Measurements from ENCODE around the gene CDKL1. TPM values are rescaled to one million over a fixed set of nuclear protein-coding genes. Genes with fewer than 3 reads are reported as not detected.

CDKL1 gene
- total RNA-seq, 1 experiment from 2014 or later, result 3.6 TPM

- ATAC-seq (no peak), DNase-seq (ENCODE audit: low spot score) (no peak)
- Mint-ChIP-seq H3K36me3 (peaks cover 32% of the 10 kb centered on the region), H3K4me3 (no peak overlapping the region), H3K27me3 (ENCODE audit: low read depth) (no peaks in the 10 kb centered on the region), H3K4me1 (no peaks in the 10 kb centered on the region), H3K27ac (no peak overlapping the region), H3K9me3 (peaks cover 13% of the 10 kb centered on the region)
- POLR2A ChIA-PET, result no interaction called here
- no peak for TF ChIP-seq PRRX2 (CRISPR knock-in tag; IDR thresholded peaks at IDR 0.05)
- TF ChIP-seq ZNF396 (CRISPR knock-in tag; IDR thresholded peaks at IDR 0.05; ENCODE audit: borderline replicate concordance), result no peak
- no peak for TF ChIP-seq JUN (CRISPR knock-in tag; IDR thresholded peaks at IDR 0.05)
- CTCF ChIA-PET, result no interaction called here
These were observed 35.5 kb upstream of the CDKL1 start for GRCh38 chr14:50432131-50432530.

GRCh38 chr14:50425816-50426215 is 29.1 kb upstream of the CDKL1 start:
- ATAC-seq (no peak), DNase-seq (ENCODE audit: low spot score) (no peak)
- Mint-ChIP-seq H3K9me3 (no peaks in the 10 kb centered on the region), H3K4me1 (no peaks in the 10 kb centered on the region), H3K36me3 (peaks cover 10% of the 10 kb centered on the region; the same call in 1 of the 2 replicates), H3K27me3 (ENCODE audit: low read depth) (no peaks in the 10 kb centered on the region), H3K4me3 (no peak overlapping the region), H3K27ac (no peak overlapping the region)
- POLR2A ChIA-PET, result no interaction called here
- CTCF ChIA-PET, result no interaction called here
- no peak for TF ChIP-seq ZNF317 (CRISPR knock-in tag; IDR thresholded peaks at IDR 0.05; ENCODE audit: borderline replicate concordance, low read depth)
- TF ChIP-seq, protein P1, sequence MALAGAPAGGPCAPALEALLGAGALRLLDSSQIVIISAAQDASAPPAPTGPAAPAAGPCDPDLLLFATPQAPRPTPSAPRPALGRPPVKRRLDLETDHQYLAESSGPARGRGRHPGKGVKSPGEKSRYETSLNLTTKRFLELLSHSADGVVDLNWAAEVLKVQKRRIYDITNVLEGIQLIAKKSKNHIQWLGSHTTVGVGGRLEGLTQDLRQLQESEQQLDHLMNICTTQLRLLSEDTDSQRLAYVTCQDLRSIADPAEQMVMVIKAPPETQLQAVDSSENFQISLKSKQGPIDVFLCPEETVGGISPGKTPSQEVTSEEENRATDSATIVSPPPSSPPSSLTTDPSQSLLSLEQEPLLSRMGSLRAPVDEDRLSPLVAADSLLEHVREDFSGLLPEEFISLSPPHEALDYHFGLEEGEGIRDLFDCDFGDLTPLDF (CRISPR knock-in tag; IDR thresholded peaks at IDR 0.05), result no peak
- TF ChIP-seq ZNF671 (CRISPR knock-in tag; IDR thresholded peaks at IDR 0.05), result no peak
- no peak for TF ChIP-seq NR2C2 (CRISPR knock-in tag; IDR thresholded peaks at IDR 0.05)

- no peak for ATAC-seq
- Mint-ChIP-seq H3K9me3 (no peaks in the 10 kb centered on the region), H3K4me3 (no peak overlapping the region), H3K36me3 (peaks cover 10% of the 10 kb centered on the region; the same call in 1 of the 2 replicates), H3K27me3 (ENCODE audit: low read depth) (no peaks in the 10 kb centered on the region), H3K4me1 (no peaks in the 10 kb centered on the region), H3K27ac (no peak overlapping the region)
- CTCF ChIA-PET, result interaction anchor here (0.6 to 1.0 kb wide), 2 partner anchors 90 to 104 kb away, joined by 3 read pairs; no protein-coding TSS in a partner anchor
- POLR2A ChIA-PET, result no interaction called here
- DNase-seq (ENCODE audit: low spot score), result no peak
- TF ChIP-seq SOX15 (CRISPR knock-in tag; IDR thresholded peaks at IDR 0.05) (no peak), IRF2 (CRISPR knock-in tag; IDR thresholded peaks at IDR 0.05; ENCODE audit: borderline replicate concordance, low read depth) (no peak), MAX (CRISPR knock-in tag; IDR thresholded peaks at IDR 0.05) (no peak), SP1 (CRISPR knock-in tag; conservative IDR thresholded peaks at IDR 0.05) (no peak), MXD4 (CRISPR knock-in tag; IDR thresholded peaks at IDR 0.05; ENCODE audit: borderline replicate concordance) (no peak), TP53 (CRISPR knock-in tag; IDR thresholded peaks at IDR 0.05) (no peak), ZNF416 (CRISPR knock-in tag; IDR thresholded peaks at IDR 0.05) (no peak), ZNF219 (CRISPR knock-in tag; IDR thresholded peaks at IDR 0.05; ENCODE audit: borderline replicate concordance) (no peak), FOXP4 (CRISPR knock-in tag; IDR thresholded peaks at IDR 0.05) (no peak), NFATC4 (CRISPR knock-in tag; IDR thresholded peaks at IDR 0.05) (no peak), HMGA2 (CRISPR knock-in tag; IDR thresholded peaks at IDR 0.05) (no peak), NR2C2 (CRISPR knock-in tag; IDR thresholded peaks at IDR 0.05) (no peak), NR3C1 (CRISPR knock-in tag; conservative IDR thresholded peaks at IDR 0.05; ENCODE audit: low read depth) (no peak)
- TF ChIP-seq, protein P2, sequence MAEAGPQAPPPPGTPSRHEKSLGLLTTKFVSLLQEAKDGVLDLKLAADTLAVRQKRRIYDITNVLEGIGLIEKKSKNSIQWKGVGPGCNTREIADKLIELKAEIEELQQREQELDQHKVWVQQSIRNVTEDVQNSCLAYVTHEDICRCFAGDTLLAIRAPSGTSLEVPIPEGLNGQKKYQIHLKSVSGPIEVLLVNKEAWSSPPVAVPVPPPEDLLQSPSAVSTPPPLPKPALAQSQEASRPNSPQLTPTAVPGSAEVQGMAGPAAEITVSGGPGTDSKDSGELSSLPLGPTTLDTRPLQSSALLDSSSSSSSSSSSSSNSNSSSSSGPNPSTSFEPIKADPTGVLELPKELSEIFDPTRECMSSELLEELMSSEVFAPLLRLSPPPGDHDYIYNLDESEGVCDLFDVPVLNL (CRISPR knock-in tag; IDR thresholded peaks at IDR 0.05; ENCODE audit: borderline replicate concordance, low read depth), result no peak
- TF ChIP-seq, protein P3, sequence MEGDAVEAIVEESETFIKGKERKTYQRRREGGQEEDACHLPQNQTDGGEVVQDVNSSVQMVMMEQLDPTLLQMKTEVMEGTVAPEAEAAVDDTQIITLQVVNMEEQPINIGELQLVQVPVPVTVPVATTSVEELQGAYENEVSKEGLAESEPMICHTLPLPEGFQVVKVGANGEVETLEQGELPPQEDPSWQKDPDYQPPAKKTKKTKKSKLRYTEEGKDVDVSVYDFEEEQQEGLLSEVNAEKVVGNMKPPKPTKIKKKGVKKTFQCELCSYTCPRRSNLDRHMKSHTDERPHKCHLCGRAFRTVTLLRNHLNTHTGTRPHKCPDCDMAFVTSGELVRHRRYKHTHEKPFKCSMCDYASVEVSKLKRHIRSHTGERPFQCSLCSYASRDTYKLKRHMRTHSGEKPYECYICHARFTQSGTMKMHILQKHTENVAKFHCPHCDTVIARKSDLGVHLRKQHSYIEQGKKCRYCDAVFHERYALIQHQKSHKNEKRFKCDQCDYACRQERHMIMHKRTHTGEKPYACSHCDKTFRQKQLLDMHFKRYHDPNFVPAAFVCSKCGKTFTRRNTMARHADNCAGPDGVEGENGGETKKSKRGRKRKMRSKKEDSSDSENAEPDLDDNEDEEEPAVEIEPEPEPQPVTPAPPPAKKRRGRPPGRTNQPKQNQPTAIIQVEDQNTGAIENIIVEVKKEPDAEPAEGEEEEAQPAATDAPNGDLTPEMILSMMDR (IDR thresholded peaks at IDR 0.05), result no peak
- TF ChIP-seq, protein P4, sequence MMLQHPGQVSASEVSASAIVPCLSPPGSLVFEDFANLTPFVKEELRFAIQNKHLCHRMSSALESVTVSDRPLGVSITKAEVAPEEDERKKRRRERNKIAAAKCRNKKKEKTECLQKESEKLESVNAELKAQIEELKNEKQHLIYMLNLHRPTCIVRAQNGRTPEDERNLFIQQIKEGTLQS (CRISPR knock-in tag; conservative IDR thresholded peaks at IDR 0.05), result no peak
- TF ChIP-seq, protein P5, sequence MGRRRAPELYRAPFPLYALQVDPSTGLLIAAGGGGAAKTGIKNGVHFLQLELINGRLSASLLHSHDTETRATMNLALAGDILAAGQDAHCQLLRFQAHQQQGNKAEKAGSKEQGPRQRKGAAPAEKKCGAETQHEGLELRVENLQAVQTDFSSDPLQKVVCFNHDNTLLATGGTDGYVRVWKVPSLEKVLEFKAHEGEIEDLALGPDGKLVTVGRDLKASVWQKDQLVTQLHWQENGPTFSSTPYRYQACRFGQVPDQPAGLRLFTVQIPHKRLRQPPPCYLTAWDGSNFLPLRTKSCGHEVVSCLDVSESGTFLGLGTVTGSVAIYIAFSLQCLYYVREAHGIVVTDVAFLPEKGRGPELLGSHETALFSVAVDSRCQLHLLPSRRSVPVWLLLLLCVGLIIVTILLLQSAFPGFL (CRISPR knock-in tag; IDR thresholded peaks at IDR 0.05; ENCODE audit: borderline replicate concordance), result no peak
These were observed 28.4 kb upstream of the CDKL1 start for GRCh38 chr14:50425105-50425504.

Measured in WTC11 (cell line).